Activated naive CD8-positive, alpha-beta T cell (primary cell): ENCODE data around the gene FOXB2.

Experiments used
- H3K27ac Mint-ChIP-seq: one replicate; pipeline ENCODE4 v1.8.0; 2021; ENCODE audit warnings: mixed read lengths
- H3K27me3 Mint-ChIP-seq: one replicate; pipeline ENCODE4 v1.8.0; 2021; ENCODE audit warnings: mixed read lengths
- H3K36me3 Mint-ChIP-seq: one replicate; pipeline ENCODE4 v1.8.0; 2021; ENCODE audit warnings: mixed read lengths
- H3K4me1 Mint-ChIP-seq: one replicate; pipeline ENCODE4 v1.8.0; 2021; ENCODE audit warnings: low read depth, mixed read lengths
- H3K4me3 Mint-ChIP-seq: one replicate; pipeline ENCODE4 v1.8.0; 2021; ENCODE audit warnings: mild to moderate bottlenecking, mixed read lengths
- H3K9me3 Mint-ChIP-seq: one replicate; pipeline ENCODE4 v1.8.0; 2021; ENCODE audit warnings: low read depth, mixed read lengths

FOXB2 gene

DNA sequence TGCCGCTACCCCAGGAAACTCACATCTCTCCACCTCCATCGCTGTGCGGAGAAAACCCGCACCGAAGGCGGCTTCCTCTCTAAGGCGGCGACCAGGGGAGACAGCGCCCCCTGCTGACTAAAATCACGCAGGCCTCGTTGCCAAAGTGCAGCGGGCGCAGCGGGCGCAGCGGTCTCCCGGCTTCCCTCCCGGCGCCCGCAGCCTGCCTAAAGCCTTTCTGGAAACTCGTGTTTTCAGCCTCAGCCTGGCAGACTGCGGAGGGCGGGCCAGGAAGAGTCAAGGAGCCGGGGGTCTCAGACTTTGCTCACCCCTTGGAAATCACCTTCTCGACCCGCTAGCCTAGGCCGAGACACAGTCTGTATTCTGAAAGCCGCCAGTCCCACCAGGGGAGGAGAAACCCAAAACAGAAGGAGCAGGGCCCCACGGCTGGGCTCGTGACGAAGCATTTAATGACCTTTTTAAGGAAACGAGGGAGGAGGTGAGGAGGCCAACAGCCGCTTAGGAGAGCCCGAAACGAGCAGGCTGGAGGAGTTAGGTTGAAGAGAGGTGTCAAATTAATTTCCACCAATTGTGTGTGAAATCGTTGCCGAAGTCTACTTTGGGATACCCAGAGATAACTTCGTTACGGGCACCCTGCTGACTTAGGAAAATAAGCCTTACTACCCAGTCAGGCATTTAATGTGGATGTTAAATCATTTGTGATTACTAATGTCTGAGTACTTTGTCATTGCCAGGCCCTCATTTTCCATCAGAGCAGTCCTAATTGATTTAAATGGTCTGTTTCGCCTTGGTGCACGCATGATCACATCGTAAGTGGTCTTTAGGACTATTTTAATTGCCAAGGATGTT lies 7.3 kb upstream of the FOXB2 start:
- Mint-ChIP-seq H3K4me3 (peak overlapping the region; percentile 52), H3K4me1 (peaks cover 22% of the 10 kb centered on the region), H3K9me3 (no peaks in the 10 kb centered on the region), H3K27ac (no peak overlapping the region), H3K36me3 (no peaks in the 10 kb centered on the region), H3K27me3 (peaks cover 42% of the 10 kb centered on the region)

DNA sequence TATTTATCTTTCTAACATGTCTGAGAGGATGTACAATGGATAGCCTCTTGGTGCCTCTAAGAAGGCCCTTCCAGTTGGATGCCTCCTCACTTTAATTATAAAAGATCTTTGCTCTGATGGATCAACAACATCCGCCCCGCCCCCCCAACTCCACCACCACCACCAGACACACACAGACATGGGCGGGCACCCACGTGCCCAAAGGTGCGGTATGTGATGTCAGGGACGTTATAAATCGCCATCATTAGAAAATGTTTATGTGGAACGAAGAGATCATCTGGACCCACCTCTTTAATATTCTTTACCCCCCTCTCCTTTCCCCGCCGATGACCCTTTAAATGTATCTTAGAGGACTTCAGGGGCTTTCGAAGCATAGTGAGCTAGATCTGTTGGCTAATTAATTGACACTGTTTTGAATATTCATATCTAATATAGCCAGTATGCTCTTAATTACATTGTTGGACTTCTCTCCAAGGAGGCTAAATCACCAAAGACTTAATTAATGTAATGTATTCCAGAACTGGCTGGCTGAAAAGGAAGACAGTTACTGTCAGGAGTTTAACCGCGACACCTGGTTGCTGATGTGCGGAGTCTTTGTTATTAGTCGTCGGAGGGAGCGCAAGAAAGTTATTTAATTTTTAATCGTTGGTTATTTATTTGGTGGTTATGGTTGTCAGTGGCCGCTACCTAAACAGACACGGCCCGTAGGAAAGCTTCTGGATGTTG lies 6.1 kb upstream of the FOXB2 start:
- H3K4me1 Mint-ChIP-seq, result peaks cover 26% of the 10 kb centered on the region
- H3K27ac Mint-ChIP-seq, result no peak overlapping the region
- peaks cover 44% of the 10 kb centered on the region for H3K27me3 Mint-ChIP-seq

DNA sequence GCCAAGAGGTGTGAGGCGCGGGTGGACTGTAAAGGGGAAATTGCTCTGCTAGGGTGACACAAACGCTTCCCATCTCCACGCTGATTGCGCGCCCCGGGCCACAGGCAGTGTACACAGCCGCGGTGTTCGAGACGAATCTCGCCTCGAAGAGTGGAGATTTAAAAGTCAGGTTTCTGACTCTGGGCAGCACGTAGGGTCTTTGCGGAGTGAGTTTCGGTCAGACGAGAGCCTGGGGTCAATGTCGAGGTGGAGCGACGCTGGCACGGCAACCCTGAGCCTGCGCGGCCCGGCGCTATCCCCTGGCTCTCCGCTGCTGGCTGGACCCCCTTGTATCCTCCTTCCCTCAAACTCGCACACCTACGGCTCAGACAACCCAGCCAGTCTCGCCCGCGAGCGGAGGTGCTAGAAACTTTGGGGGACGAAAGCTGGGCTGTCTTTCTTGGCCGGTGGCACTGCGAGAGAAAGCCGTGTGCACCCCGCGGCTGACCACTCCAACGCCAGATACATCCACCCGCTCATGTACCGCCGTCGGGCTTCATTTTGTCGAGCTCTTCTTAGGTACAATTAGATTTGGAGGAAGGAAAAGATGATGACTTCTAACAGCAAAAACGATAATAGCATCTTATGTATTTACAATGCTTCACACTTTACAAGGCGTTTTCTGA lies 5.4 kb upstream of the FOXB2 start:
- Mint-ChIP-seq H3K4me3 (no peak overlapping the region), H3K9me3 (no peaks in the 10 kb centered on the region), H3K36me3 (no peaks in the 10 kb centered on the region), H3K27me3 (peaks cover 43% of the 10 kb centered on the region), H3K4me1 (peaks cover 30% of the 10 kb centered on the region), H3K27ac (no peak overlapping the region)

More for the DNA sequence above, 6.1 kb upstream of the FOXB2 start:
- H3K9me3 Mint-ChIP-seq, result no peaks in the 10 kb centered on the region
- H3K36me3 Mint-ChIP-seq, result no peaks in the 10 kb centered on the region
- no peak overlapping the region for H3K4me3 Mint-ChIP-seq

DNA sequence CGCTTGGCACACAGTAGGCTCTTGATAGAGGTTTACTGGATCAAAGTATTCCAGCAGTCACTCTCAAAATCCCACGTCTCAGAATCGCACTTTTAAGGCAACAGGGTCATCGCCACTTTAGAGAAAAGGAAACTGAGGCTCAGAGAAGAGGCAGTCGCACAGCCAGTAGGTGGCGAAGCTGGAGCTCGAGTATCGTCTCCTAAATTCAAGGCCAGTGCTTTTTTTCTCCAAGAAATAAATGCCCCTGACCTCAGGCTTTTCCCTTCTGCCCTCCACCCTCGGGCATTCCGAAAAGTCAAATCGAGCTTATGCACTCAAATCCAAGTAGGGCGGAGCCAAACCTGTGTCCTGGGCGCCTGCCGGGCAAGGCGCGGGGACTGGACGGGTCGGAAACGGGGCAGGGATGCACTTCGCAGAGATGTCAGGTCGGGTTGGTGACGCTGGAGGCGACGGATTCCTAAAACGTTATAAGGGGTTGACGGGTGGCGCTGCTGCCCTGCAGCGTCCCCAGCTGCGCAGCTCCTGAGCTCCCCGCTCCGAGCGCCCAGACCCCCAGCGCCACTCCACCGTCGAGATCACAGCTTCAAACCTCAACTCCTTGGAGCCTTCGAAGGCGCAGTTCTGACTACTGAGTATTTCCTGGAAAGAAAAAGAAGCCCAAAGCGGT lies 4.7 kb upstream of the FOXB2 start:
- Mint-ChIP-seq H3K27me3 (peaks cover 49% of the 10 kb centered on the region), H3K36me3 (no peaks in the 10 kb centered on the region), H3K27ac (no peak overlapping the region), H3K9me3 (no peaks in the 10 kb centered on the region), H3K4me3 (no peak overlapping the region), H3K4me1 (peaks cover 34% of the 10 kb centered on the region)

DNA sequence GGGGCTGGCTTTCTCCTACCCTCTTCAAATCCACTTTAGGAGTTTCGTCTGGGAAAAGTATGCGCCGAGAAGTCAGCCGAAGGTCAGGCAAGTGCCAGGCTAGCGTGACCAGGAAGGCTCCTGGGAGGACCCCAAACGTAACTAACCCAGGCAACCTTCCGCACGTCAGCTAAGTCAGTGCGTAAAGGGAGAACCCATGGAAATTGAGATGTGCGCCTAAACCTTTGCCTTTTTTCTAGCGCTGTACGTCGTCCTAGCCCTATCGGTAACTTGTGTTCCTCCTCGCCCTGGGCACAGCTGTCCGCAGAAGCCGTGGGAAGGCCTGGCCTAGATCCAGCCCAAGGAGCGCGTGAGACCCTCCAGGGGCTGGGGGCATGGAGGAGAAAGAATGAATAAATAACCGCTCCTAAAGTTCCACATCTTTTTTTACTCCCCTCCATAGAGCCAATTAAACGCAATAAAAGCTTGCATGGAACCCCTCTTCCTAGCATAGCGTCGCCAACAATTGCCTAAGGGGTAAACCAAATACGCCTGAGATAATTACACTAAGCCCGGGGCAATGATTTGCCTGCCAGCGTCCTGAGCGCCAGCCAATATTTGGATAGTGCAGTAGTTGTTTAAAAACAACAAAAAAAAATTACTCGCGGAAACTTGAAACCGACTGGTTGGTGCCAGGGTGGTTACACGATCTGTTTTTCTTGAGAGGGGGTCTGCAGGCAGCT lies 4.0 kb upstream of the FOXB2 start:
- Mint-ChIP-seq H3K27ac (no peak overlapping the region), H3K4me1 (peaks cover 36% of the 10 kb centered on the region), H3K4me3 (no peak overlapping the region), H3K27me3 (peaks cover 47% of the 10 kb centered on the region), H3K36me3 (no peaks in the 10 kb centered on the region), H3K9me3 (no peaks in the 10 kb centered on the region)

DNA sequence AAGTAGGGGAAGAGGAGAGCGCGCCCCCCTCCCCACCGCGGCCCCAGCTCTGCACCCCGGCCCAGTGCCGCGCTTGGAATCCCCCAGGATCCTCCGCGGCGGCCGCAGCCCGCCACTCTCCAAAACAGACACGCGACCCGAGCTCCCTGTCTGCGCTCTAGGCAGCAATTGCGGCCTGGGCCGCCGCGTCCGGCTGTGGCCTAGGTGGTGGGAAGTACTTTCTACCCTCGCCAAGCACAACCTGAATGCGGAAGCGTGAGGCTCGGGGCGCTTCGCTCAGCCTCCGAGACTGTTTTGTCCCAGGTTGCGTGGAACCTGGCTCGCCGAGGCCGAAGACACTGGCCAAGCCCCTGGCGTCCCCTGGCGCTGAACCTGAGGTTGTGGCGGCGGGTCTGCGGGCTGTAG lies 3.3 kb upstream of the FOXB2 start:
- Mint-ChIP-seq H3K27me3 (peaks cover 49% of the 10 kb centered on the region), H3K9me3 (no peaks in the 10 kb centered on the region), H3K4me3 (no peak overlapping the region), H3K4me1 (peaks cover 39% of the 10 kb centered on the region), H3K27ac (no peak overlapping the region), H3K36me3 (no peaks in the 10 kb centered on the region)

DNA sequence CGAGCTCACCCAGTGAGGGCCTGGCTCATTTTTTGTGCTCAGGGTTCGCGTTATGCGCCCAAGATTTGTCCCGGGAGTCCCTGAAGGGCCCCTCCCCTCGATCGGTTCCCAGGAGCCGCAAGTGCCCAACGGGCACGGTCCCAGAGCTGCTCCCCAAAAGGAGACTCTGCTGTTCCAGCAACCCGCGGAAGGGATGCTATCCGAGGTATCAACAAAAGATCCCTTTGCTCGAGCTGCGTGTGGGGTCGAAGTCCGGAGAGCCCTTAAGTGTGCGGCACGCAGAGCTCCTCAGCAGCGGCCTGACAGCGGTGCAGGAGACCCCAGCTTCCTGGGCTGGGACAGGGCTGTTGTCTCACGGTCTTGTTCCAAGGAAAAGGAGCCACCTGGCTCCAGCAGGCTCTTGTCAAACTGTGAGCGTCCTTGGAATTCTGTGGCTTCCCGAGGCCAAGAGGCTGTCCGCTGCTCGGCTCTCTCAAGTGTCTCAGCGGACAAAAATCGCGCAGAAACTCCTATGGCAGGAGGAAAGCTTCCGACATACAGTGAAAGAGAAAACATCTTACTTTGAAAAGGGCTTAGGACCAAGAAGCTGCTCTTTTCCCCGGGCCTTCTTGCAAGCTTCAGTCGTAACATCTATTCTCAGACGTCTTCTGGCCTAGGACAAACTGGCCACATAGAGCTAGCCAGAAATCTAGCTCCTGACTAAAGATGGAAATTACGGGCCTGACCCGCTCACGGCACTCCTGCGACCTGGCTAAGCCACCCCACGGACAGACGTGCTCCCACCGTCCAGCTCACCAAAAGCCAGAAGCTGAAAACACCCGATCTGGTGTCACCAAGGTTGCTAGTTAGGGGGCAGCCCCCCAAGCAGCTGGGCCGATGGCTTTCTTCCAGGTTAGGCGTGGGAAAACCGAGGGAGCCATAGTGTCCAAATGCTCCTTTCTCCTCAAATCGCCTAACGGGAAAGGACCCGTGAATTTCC lies 2.6 kb upstream of the FOXB2 start:
- H3K27ac Mint-ChIP-seq, result no peak overlapping the region
- no peaks in the 10 kb centered on the region for H3K36me3 Mint-ChIP-seq
- no peaks in the 10 kb centered on the region for H3K9me3 Mint-ChIP-seq
- H3K4me3 Mint-ChIP-seq, result no peak overlapping the region
- peaks cover 43% of the 10 kb centered on the region for H3K4me1 Mint-ChIP-seq
- H3K27me3 Mint-ChIP-seq, result peaks cover 56% of the 10 kb centered on the region

DNA sequence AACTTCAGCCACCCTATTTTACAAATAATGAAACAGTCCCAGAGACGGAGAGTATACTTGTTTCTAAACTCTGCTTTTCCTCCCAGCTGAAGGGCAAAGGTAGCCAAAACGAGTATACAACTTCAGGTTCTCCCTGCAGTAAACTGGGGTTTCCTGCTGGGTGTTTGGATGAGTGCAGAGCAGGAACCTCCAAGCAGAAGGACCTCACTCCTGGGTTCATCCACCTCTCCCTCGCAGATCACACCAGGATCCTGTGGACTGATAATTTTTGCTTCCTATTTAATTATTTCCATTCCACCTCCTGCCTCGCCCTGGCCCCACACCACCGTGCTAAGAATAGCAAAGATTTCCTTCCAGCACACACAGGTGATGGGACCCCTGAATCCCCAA lies 2.0 kb upstream of the FOXB2 start:
- peak overlapping the region; percentile 3 for H3K4me3 Mint-ChIP-seq

DNA sequence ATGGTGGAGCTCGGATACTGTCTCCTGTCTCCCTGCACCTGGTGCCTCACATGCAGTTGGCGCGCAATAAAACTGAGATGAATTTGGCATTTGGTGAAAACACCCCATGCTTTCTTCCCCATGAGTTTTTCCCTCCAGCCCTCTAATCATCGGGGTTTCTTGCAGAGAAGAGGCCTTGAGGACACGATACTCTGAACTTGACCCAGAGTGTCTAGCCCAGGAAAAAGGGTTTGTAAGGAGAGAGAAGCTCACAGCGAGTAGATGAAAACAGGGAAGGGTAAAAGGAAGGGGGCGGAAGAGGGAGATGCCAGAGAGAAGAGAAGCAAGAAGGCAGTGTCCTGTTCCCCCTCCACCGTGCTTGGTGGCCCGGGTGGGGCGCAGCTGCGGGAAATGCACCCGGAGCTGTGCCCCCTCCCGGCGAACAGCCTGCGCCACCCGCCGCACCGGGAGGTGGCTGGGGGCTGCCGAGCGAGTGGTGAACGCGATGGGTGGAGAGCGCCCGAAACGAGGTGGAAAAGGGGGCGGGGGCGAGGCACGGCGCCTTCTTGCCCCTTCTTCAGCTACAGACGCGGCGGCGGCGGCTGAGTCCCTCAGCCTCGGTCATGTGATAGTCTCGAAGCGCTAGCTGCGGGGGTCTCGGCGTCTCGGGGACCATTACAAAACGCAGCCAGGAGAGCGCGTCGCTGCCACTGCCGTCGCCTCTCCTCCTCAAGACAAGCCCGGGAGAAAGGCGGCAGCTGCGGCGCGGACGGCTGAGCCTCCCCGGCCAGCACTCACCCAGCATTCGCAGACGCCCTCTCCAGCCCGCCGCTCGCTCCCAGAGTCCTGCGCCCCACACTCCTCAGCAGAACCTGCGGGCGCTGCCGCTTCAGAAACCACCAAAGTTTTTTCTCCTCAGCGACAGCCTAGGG lies 1.1 kb upstream of the FOXB2 start:
- H3K4me3 Mint-ChIP-seq, result peak overlapping the region; percentile 3
- no peaks in the 10 kb centered on the region for H3K36me3 Mint-ChIP-seq
- H3K27me3 Mint-ChIP-seq, result peaks cover 55% of the 10 kb centered on the region
- peaks cover 44% of the 10 kb centered on the region for H3K4me1 Mint-ChIP-seq
- H3K27ac Mint-ChIP-seq, result peak overlapping the region; percentile 8
- H3K9me3 Mint-ChIP-seq, result no peaks in the 10 kb centered on the region

More for the DNA sequence above, 2.0 kb upstream of the FOXB2 start:
- H3K36me3 Mint-ChIP-seq, result no peaks in the 10 kb centered on the region
- peaks cover 43% of the 10 kb centered on the region for H3K4me1 Mint-ChIP-seq
- H3K27ac Mint-ChIP-seq, result no peak overlapping the region
- no peaks in the 10 kb centered on the region for H3K9me3 Mint-ChIP-seq
- peaks cover 60% of the 10 kb centered on the region for H3K27me3 Mint-ChIP-seq

DNA sequence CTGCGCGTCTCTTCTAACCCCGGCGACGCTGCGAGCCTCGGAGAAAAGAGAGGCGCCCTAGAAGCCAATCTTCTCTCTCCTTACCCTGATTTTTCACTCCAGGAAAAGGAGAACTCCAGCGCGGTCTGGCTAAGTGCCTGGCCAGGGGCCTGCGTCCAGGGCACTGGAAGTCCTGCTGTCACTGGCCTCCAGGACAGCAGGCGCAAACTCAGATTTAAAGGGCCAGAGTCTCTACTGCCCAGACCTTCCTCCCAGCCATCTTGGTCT lies 553 bp upstream of the FOXB2 start:
- no peak overlapping the region for H3K27ac Mint-ChIP-seq
- peaks cover 56% of the 10 kb centered on the region for H3K27me3 Mint-ChIP-seq
- H3K4me3 Mint-ChIP-seq, result peak overlapping the region; percentile 10
- H3K9me3 Mint-ChIP-seq, result no peaks in the 10 kb centered on the region
- H3K4me1 Mint-ChIP-seq, result peaks cover 44% of the 10 kb centered on the region
- no peaks in the 10 kb centered on the region for H3K36me3 Mint-ChIP-seq

DNA sequence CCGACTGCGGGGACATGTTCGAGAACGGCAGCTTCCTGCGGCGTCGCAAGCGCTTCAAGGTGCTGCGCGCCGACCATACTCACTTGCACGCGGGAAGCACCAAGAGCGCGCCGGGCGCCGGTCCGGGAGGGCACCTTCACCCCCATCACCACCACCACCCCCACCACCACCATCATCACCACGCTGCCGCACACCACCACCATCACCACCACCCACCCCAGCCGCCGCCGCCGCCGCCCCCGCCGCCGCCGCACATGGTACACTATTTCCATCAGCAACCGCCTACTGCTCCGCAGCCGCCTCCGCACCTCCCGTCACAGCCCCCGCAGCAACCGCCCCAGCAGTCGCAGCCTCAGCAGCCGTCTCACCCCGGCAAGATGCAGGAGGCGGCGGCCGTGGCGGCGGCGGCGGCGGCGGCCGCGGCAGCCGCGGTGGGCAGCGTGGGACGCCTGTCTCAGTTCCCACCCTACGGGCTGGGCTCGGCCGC lies 514 bp downstream of the FOXB2 start:
- no peaks in the 10 kb centered on the region for H3K9me3 Mint-ChIP-seq
- H3K4me1 Mint-ChIP-seq, result peaks cover 39% of the 10 kb centered on the region
- H3K27ac Mint-ChIP-seq, result no peak overlapping the region
- H3K27me3 Mint-ChIP-seq, result peaks cover 55% of the 10 kb centered on the region
- H3K4me3 Mint-ChIP-seq, result peak overlapping the region; percentile 47
- H3K36me3 Mint-ChIP-seq, result no peaks in the 10 kb centered on the region

DNA sequence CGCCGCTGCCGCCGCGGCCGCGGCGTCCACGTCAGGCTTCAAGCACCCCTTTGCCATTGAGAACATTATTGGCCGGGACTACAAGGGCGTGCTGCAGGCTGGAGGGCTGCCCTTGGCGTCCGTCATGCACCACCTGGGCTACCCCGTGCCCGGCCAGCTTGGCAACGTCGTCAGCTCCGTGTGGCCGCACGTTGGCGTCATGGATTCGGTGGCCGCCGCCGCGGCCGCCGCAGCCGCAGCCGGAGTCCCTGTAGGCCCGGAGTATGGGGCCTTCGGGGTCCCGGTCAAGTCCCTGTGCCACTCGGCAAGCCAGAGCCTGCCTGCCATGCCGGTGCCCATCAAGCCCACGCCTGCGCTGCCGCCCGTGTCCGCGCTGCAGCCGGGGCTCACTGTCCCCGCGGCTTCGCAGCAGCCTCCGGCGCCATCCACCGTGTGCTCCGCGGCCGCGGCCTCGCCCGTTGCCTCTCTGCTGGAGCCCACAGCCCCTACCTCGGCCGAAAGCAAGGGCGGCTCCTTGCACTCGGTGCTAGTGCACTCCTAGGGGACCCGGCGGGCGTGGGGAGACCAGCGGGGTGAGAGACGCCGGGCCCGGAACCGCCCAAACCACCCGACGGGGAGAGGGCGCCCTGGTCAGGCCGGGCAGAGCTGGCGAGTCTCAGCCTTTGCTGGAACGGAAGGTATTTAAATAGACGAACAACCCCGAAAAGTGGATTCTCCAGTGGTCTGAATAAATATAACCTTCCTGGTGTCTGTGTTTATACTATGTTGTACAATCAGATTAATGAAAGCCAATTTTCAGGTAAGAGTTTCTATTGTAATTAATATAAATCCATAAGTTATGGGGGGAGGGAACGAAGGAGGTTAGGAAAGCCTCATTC lies 1.2 kb downstream of the FOXB2 start:
- H3K36me3 Mint-ChIP-seq, result no peaks in the 10 kb centered on the region
- no peak overlapping the region for H3K27ac Mint-ChIP-seq
- peaks cover 53% of the 10 kb centered on the region for H3K27me3 Mint-ChIP-seq
- peak overlapping the region; percentile 67 for H3K4me3 Mint-ChIP-seq
- H3K4me1 Mint-ChIP-seq, result peaks cover 36% of the 10 kb centered on the region
- H3K9me3 Mint-ChIP-seq, result no peaks in the 10 kb centered on the region
